Measurements from ENCODE around the gene TCN2.
"Not testable (repeated sequence)": the region's sequence is repeated elsewhere in the genome, so short reads cannot be mapped to it uniquely, and the experiment has no call there.

The TCN2 gene

GRCh38 chr22:30609260-30610185 is 2.5 kb downstream of the TCN2 start:
- DNase-seq (ENCODE audit: low read depth, low spot score) = peak; percentile 78

GRCh38 chr22:30610299-30610698 is 3.3 kb downstream of the TCN2 start:
- DNase-seq (ENCODE audit: low read depth, low spot score) = no peak

- no peak for DNase-seq (ENCODE audit: low read depth, low spot score)
These were observed 4.2 kb downstream of the TCN2 start for GRCh38 chr22:30611197-30611596.

GRCh38 chr22:30612789-30613188 is 5.8 kb downstream of the TCN2 start:
- DNase-seq (ENCODE audit: low read depth, low spot score) = no peak

- DNase-seq (ENCODE audit: low read depth, low spot score) = no peak
These were observed 7.3 kb downstream of the TCN2 start for GRCh38 chr22:30614268-30614667.

- no peak for DNase-seq (ENCODE audit: low read depth, low spot score)
These were observed 7.9 kb downstream of the TCN2 start for GRCh38 chr22:30614879-30615278.

- DNase-seq (ENCODE audit: low read depth, low spot score) = no peak
These were observed 8.6 kb downstream of the TCN2 start for GRCh38 chr22:30615543-30615954.

GRCh38 chr22:30617819-30618218 is 10.8 kb downstream of the TCN2 start:
- no peak for DNase-seq (ENCODE audit: low read depth, low spot score)

GRCh38 chr22:30619909-30620308 is 12.9 kb downstream of the TCN2 start:
- not testable (repeated sequence) for DNase-seq (ENCODE audit: low read depth, low spot score)

- no peak for DNase-seq (ENCODE audit: low read depth, low spot score)
These were observed 19.4 kb downstream of the TCN2 start for GRCh38 chr22:30626413-30626812.

GRCh38 chr22:30627471-30627870 is 20.5 kb downstream of the TCN2 start:
- DNase-seq (ENCODE audit: low read depth, low spot score) = no peak

- no peak for DNase-seq (ENCODE audit: low read depth, low spot score)
These were observed 21.5 kb downstream of the TCN2 start for GRCh38 chr22:30628491-30628890.

GRCh38 chr22:30631469-30631868 is 24.5 kb downstream of the TCN2 start:
- not testable (repeated sequence) for DNase-seq (ENCODE audit: low read depth, low spot score)

- DNase-seq (ENCODE audit: low read depth, low spot score) = peak; percentile 91
These were observed 27.7 kb downstream of the TCN2 start for GRCh38 chr22:30634471-30635233.

- DNase-seq (ENCODE audit: low read depth, low spot score) = peak; percentile 92
These were observed 28.6 kb downstream of the TCN2 start, which contains the start of gene SLC35E4 for GRCh38 chr22:30635273-30636225. Gene SLC35E4 (plus strand): TSS chr22:30635781. CDS start chr22:30636451, 670 bp downstream.

- peak; percentile 68 for DNase-seq (ENCODE audit: low read depth, low spot score)
These were observed 29.5 kb downstream of the TCN2 start for GRCh38 chr22:30636226-30637077.

GRCh38 chr22:30637701-30638114 is 30.7 kb downstream of the TCN2 start:
- peak; percentile 93 for DNase-seq (ENCODE audit: low read depth, low spot score)

GRCh38 chr22:30640361-30640760 is 33.4 kb downstream of the TCN2 start:
- no peak for DNase-seq (ENCODE audit: low read depth, low spot score)

- no peak for DNase-seq (ENCODE audit: low read depth, low spot score)
These were observed 34.0 kb downstream of the TCN2 start for GRCh38 chr22:30640839-30641430.
